DMS114 treated with DMSO at 0.1 percent for 48 hours (cell line): ENCODE data around the gene SKIC8.
A peak's percentile ranks its signal among the peaks of the same experiment; 100 is the strongest.

Source experiments
- DNase-seq: peaks from one replicate; lab custom pipeline; 2025; ENCODE audit not compliant: unreplicated experiment; lab: John Stamatoyannopoulos, UW

The SKIC8 gene

DNA sequence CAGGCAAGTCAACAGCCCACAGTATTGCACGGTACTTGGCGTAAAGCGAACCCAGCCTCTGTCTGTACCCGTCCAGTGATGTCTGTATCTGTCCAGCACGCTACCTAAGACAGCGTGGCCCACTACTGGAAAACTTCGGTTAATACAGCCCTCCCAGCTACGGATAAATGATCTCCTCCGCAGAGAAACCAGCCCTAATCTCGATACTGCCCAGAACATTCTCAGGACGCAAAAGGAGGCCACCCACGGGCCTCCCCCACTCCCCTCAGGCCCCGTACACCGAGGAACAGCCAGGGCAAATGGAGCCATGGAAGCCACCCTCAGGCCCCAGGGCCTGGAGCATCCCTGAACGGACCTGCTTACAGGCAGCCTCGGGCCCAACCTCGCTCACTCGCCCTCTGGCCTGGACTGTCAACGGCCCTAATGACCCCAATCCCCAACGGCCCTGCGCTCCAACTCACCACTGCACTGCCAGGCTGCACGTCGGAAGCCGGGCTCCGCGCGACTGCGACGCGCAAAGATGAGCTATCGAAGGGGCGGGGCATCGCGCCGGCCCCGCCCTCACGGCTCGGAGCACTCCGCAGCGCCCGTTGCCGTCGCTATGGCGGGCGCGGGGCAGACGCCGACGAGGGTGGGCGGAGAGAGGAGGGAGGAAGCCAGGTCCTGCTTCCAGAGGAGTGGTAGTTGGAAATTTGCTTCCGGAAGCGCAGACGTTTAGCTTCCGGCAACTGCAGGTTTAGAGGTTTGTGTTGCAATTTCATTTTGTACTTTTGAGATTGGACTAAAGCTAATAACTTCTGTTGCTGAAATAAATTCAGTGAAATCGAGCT is at the start of gene SKIC8:
TSS of gene SKIC8 (minus strand) at position 509 of the 830 bp plus-strand sequence. CDS start 3,923 bp downstream, outside the sequence.
- DNase-seq, result peak; percentile 97

DNA sequence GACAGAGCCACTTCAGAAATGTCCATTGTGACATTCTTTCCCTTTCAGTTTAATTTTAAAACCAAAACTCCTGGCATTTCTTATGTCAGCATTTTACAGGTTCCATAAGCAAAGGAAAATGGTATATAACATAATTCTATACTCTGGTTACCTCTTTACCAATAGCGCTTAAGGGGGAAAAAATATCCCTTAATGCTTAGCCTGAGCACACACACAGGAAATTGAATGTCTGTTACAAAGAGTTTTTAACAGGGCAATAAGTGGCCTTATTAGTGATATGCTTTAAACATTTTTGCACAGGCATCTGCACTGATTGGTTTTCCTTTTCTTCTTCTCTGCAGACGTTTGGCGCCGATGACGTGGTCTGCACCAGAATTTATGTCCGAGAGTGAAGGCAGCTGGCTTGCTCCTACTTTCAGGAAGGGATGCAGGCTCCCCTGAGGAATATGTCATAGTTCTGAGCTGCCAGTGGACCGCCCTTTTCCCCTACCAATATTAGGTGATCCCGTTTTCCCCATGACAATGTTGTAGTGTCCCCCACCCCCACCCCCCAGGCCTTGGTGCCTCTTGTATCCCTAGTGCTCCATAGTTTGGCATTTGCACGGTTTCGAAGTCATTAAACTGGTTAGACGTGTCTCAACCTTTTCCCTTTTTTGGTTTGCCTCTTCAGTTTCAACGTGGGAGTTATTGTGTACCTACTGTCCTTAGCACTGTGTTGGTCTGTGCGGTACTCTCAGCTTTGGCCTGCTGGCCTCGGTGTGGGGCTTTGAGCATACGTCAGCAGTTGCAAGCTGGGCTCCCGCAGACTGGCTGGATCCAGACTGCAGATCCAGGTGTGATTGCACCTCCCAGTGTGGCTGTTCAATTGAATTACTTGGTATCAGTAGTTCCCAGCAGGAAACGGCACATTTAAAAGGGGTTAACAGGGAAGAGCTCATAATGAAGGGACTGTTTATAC is 48.5 kb upstream of the SKIC8 start:
- no peak for DNase-seq

DNA sequence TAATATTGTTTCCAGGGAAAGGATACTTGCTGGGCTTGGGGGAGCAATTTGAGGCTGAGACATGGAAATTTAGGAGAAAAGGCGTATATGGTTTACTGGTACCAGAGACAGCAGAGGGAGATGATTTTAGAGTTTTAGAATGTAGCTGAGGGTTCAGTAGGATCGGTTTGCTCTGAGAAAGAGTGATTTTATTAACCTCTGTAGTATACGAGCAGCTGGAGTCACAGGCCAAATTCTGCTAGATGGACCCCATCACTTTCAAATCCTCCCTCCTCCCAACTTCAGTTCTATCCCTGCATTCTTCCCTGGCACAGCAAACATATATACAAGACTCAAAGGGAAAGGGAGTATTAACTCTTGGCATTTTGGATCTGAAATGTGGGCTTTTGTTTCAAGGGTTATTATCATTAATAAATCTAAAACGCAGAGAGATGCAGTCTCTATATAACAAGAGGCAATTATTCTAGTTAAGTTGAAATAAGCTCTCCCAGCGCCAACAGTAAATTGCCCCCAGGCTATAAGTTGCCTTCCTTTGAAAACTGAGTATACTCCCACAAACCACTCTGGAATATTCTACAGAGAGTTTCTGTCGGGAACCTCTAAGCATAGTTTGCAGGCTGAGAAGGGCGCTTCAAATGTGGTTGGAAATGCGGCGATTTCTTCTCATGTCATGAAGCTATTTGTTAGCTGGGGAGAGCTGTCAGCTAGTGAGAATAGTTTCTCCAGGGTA is 46.2 kb upstream of the SKIC8 start:
- no peak for DNase-seq

- no peak for DNase-seq
These were observed 44.1 kb upstream of the SKIC8 start for GRCh38 chr15:78343276-78344060.

- no peak for DNase-seq
These were observed 42.6 kb upstream of the SKIC8 start for GRCh38 chr15:78342021-78342420.

DNA sequence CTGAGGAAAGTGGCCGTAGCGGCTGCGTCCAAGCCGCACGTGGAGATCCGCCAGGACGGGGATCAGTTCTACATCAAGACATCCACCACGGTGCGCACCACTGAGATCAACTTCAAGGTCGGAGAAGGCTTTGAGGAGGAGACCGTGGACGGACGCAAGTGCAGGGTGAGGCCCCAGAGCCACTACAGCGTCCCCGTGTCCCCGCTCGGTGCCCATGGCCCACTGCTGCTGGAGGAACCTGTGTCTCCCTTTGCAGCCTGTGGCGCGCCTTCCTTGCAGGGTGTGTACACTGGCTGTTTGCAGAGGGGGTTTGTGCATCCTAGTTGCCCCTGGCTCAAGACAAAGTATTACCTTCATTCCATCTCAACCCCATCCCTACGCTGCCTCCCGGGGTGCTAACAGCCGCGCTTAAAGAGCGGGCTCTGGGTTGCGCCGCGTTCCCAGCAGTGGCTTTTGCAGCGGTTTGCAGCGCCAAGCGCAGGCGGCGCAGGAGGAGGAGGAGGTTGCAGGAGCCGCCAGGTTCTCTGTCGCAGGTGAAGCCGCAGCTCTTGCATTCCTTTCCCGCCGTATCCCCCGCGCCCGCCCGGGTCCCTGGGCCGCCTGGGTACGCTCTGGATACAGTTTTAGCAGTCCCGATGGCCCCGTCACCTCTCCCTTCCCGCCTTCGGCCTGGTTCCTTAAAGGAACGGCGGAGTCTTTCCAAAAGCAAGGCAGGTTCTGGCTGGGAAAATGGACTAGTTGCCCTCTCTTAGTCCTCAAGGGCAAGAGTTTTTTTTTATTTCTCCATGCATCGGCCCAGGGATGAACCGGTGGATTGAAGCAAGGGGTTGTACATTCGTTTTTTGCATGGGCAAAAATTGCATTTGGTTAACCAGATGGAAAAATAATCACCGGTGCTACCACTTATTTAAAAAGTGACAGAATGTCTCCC is 41.9 kb upstream of the SKIC8 start:
- DNase-seq, result peak; percentile 20

DNA sequence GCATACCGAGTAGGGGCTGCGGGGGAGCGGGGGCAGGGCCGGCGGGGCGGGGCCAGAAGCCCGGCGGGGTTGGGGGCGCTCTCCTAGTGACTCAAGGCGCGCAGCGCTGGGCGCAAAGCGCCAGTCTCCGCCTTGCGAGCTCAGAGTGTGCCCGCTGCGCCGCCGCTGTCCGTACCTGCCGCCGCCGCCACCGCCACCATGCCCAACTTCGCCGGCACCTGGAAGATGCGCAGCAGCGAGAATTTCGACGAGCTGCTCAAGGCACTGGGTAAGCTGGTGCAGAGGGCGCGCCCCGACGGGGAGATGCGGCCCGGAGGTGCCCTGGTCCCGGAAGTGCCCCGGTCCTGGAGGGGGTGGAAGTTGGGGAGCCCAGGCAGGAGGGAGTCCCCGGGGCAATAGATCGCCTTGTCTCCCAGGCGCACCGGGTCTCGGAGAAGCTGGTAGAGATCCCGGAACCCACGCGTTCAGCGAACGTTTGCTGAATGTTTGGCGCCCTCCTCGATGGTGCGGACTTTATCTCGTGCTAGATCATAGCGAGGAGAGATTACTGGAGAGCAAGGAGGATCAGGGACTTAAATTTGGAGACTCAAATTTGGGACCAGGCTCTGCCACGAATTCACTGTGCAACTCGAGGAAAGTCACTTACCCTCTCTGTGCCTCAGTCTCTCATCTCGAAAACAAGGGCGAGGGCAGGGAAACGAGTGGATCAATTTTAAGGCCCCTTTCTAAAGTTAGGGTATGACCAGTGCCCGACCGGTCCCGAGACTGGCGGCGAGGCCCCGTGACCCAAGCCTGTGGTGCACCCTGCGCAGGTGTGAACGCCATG is 41.0 kb upstream of the SKIC8 start, which contains the start of gene CRABP1:
TSS of gene CRABP1 (plus strand) at position 123 of the 826 bp plus-strand sequence. CDS start at position 199, 76 bp downstream.
- DNase-seq, result no peak

DNA sequence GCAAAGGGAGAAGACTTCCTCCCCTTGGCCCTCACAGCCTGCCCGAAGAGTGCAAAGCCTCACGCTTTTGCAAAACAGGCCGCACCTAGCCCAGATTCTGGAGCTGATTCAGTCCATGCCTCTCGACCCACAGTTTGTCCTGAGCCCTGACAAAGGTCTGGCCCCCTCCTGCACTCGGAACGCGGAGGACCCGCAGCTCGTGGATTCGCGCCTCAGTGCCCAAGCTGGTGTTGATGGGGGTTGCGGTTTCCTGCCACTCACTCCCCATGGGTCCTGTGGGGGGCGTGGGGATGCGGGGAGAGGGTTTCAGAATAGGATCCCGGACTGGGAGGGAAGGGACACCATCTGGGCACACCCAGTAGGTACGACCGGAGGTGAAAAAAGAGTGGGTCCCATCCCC is 40.1 kb upstream of the SKIC8 start:
- no peak for DNase-seq

DNA sequence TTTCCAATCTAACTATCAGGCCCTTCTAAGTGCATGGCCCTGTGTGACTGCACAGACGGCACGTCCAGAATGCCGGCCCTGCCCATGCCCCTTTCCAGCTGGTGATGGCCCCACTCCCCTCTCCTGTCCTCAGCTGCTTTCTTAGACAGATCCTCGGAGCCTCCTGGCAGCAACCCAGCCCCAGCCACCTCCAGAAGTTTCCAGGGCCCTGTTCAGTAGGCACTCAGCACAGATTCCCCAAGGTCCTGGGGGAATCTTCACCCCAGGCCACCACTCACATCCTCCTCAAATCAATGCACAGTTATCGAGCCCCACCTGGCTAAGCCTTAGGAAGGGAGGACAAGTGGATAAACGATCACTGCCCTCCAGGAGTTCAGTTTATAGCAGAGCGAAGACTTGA is 39.4 kb upstream of the SKIC8 start:
- DNase-seq, result no peak

- no peak for DNase-seq
These were observed 36.6 kb upstream of the SKIC8 start for GRCh38 chr15:78335985-78336384.

DNA sequence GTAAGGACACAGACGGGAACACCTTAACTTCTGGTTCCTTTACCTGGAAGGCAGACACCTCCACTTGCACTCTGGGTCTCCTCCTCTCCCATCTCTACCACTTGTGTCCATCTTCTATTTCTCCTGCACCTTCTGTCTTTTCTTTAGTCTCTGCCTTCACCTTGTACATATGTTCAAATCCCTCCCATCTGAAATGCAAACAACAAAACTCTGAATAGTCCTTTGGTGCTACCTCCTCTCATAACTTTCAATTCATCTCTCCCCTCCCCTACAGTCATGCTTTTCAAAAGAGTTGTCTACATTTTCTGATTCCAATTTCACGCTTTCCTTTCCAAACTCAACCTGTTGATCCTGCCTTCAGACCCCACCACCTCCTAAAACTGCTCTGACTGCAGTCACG is 35.4 kb upstream of the SKIC8 start:
- DNase-seq, result no peak

GRCh38 chr15:78329625-78330024 is 30.2 kb upstream of the SKIC8 start:
- no peak for DNase-seq

- no peak for DNase-seq
These were observed 28.1 kb upstream of the SKIC8 start for GRCh38 chr15:78327466-78327865.

GRCh38 chr15:78325092-78325843 is 25.9 kb upstream of the SKIC8 start:
- no peak for DNase-seq

DNA sequence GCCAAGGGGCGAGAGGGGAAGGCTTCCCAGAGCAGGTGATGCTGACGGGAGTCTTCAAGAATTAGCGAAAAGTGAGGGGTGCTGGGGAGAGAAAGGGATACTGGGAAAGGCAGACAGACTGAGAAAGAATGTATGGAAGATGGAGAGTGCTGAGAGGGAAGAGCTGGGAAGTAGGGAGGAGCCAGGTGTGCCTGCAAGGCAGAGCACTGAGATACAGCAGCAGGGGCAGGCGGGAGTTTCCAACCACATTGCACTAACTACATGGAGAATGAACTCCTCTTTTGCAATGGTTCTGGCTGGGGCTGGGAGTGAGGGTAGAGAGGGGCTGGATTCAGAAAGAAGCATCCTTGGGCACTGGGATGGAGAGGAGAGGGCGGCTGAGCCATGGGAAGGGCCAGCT is 24.7 kb upstream of the SKIC8 start:
- no peak for DNase-seq

DNA sequence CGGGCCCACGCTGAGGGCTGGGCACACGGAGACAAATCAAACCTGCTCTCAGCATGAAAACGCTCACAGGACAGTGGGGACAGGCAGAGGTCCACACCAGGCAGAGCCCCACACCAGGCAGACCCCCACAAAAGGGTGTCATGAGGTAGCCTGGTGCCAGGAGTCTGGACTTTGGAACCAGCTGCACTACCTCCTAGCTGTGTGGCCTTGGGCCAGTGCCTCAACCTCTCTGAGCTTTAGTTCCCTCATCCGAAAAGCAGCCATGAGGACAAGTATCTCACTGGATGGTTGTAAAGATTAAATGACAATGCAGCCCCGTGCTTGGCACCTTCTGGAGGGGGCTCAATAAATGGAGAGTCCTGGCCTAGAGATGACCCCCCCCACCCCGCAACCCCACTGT is 24.3 kb upstream of the SKIC8 start:
- no peak for DNase-seq

- DNase-seq, result no peak
These were observed 23.5 kb upstream of the SKIC8 start for GRCh38 chr15:78322724-78323521.
